K562 (cell line): ENCODE data around the gene UBL7. TPM values are rescaled to one million over a fixed set of nuclear protein-coding genes. Genes with fewer than 3 reads are reported as not detected.

Source experiments
- ATAC-seq: fragments of 200-7000 bp; cut with Tn5 transposase; 3 replicates; pipeline ENCODE4 v1.9.1; 2020; ENCODE audit warnings: moderate library complexity
- BruUV-seq: library from RNA; stranded (reverse); fragments of 400-500 nt; replicated peaks from 2 replicates; lab custom pipeline; 2021; lab: Mats Ljungman, UMichigan
- CTCF ChIA-PET: fragments of 300-600 bp; formaldehyde crosslinking; extraction: SDS; loops from one replicate; lab custom pipeline; 2021; ENCODE audit warnings: low intra/inter-chr PET ratio; lab: Yijun Ruan, JAX
- POLR2A ChIA-PET: fragments of 300-600, 350-650 bp; sonication (Branson Sonifier 250); formaldehyde crosslinking; extraction: SDS; loops from one replicate; lab custom pipeline; 2021; ENCODE audit warnings: antibody characterized with exemption, inconsistent platforms; lab: Yijun Ruan, JAX
- DNase-seq, 4 experiments: peaks; one replicate each; pipeline versions ENCODE4 v3.0.0 to v3.0.0-alpha.2; 2011 to 2018; ENCODE audit warnings: low spot score in 3 of 4, mixed read lengths in 3 of 4; ENCODE audit errors: extremely low read depth in 1 of 4
- FAIRE-seq: peaks from 2 replicates; lab custom pipeline; 2011; peaks lifted over from hg19 to GRCh38; lab: Jason Lieb, UNC
- H2AFZ ChIP-seq: 2 replicates; pipeline ENCODE4 v1.6.0; 2011; ENCODE audit warnings: low read depth, low read length, control low read depth, inconsistent platforms
- H3K27ac ChIP-seq: fragments of 200-600 bp; 3 replicates; pipeline ENCODE4 v1.8.0; 2011; ENCODE audit warnings: low read depth, mild to moderate bottlenecking, control low read depth, inconsistent platforms, low read length, moderate library complexity, mixed read lengths; ENCODE audit errors: extremely low read depth
- H3K27me3 ChIP-seq, 2 experiments: fragments of 300-600 bp in 1 of 2; 2 replicates in 1 of 2; 3 replicates in 1 of 2; pipeline versions ENCODE4 v1.6.0 to v1.8.0; 2011; ENCODE audit warnings: inconsistent platforms in 2 of 2, low read length in 2 of 2, mild to moderate bottlenecking in 1 of 2, mixed read lengths in 1 of 2, moderate library complexity in 1 of 2; ENCODE audit not compliant: control insufficient read depth in 2 of 2, insufficient read depth in 2 of 2
- H3K36me3 ChIP-seq: fragments of 300-600 bp; 3 replicates; pipeline ENCODE4 v1.8.0; 2011; ENCODE audit warnings: mild to moderate bottlenecking, low read length, inconsistent platforms; ENCODE audit not compliant: control insufficient read depth, insufficient read depth
- H3K4me1 ChIP-seq, 2 experiments: fragments of 200-600 bp in 1 of 2; replicated peaks in 1 of 2; 2 replicates in 1 of 2; 3 replicates in 1 of 2; pipeline versions ENCODE4 v1.5.1 to v1.8.0; 2011; ENCODE audit warnings: inconsistent platforms in 2 of 2, low read length in 2 of 2, mild to moderate bottlenecking in 1 of 2, mixed read lengths in 1 of 2, moderate library complexity in 1 of 2; ENCODE audit not compliant: control insufficient read depth in 2 of 2, insufficient read depth in 2 of 2
- H3K4me2 ChIP-seq: 2 replicates; pipeline ENCODE4 v1.6.1; 2011; ENCODE audit warnings: low read length, control low read depth, inconsistent platforms, mixed read lengths; ENCODE audit not compliant: insufficient read depth
- H3K4me3 ChIP-seq: fragments of 200-600 bp; sonication (generic), shearing (Covaris generic); 2 replicates; pipeline ENCODE4 v1.5.1; 2016; ENCODE audit warnings: control low read depth, inconsistent platforms
- H3K79me2 ChIP-seq: fragments of 200-600 bp; 3 replicates; pipeline ENCODE4 v1.8.0; 2011; ENCODE audit warnings: low read length, inconsistent platforms; ENCODE audit not compliant: control insufficient read depth, insufficient read depth
- H3K9ac ChIP-seq, 2 experiments: 2 replicates each; pipeline versions ENCODE4 v1.6.0 to v1.6.1; 2011; ENCODE audit warnings: low read depth in 2 of 2, low read length in 2 of 2, control low read depth in 1 of 2, inconsistent platforms in 1 of 2, mild to moderate bottlenecking in 1 of 2, mixed read lengths in 1 of 2; ENCODE audit not compliant: insufficient read depth in 1 of 2
- H3K9me1 ChIP-seq: one replicate; pipeline ENCODE4 v1.6.0; 2011; ENCODE audit warnings: inconsistent platforms, mild to moderate bottlenecking, low read length, moderate library complexity; ENCODE audit not compliant: control insufficient read depth, insufficient read depth
- H3K9me3 ChIP-seq: replicated peaks from 2 replicates; pipeline ENCODE4 v1.5.1; 2011; ENCODE audit warnings: low read depth, low read length, inconsistent platforms; ENCODE audit not compliant: control insufficient read depth, insufficient read depth
- H4K20me1 ChIP-seq: replicated peaks from 2 replicates; pipeline ENCODE4 v1.6.1; 2011; ENCODE audit warnings: low read length, inconsistent platforms, mixed read lengths; ENCODE audit not compliant: control insufficient read depth, insufficient read depth
- ASH1L ChIP-seq: fragments of 450-650 bp; IDR thresholded peaks from 2 replicates; pipeline ENCODE4 v1.6.1; 2018; ENCODE audit warnings: borderline replicate concordance, mild to moderate bottlenecking, low read depth; ENCODE audit not compliant: partially characterized antibody
- CHCHD3 ChIP-seq: fragments of 250-450 bp; sonication (Bioruptor Pico); IDR thresholded peaks from 2 replicates; pipeline ENCODE4 v2.1.2; 2022; ENCODE audit warnings: mild to moderate bottlenecking
- CTCF ChIP-seq, 3 experiments: IDR thresholded peaks in 2 of 3; conservative IDR thresholded peaks in 1 of 3; 2 replicates each; pipeline ENCODE4 v1.5.1; 2011 to 2012; ENCODE audit warnings: low read length in 3 of 3, mild to moderate bottlenecking in 3 of 3, control low read depth in 2 of 3, improper control_type of control experiment in 1 of 3, inconsistent platforms in 1 of 3, low read depth in 1 of 3, mixed read lengths in 1 of 3, moderate library complexity in 1 of 3; ENCODE audit not compliant: insufficient read depth in 2 of 3
- ETS2 ChIP-seq: IDR thresholded peaks from 2 replicates; pipeline ENCODE4 v1.6.1; 2016; ENCODE audit warnings: borderline replicate concordance, missing genetic modification characterization, mild to moderate bottlenecking, moderate library complexity, missing compliant biosample characterization; ENCODE audit not compliant: poor library complexity, severe bottlenecking
- KLF10 ChIP-seq: fragments of 250-450 bp; sonication (Bioruptor Pico); IDR thresholded peaks from 2 replicates; pipeline ENCODE4 v1.6.1; 2021; ENCODE audit warnings: matching md5 sums
- MCM5 ChIP-seq: fragments of 450-650 bp; IDR thresholded peaks from 2 replicates; pipeline ENCODE4 v1.6.1; 2016; ENCODE audit warnings: low read depth
- TARDBP ChIP-seq: fragments of 450-650 bp; IDR thresholded peaks from 2 replicates; pipeline ENCODE4 v1.6.1; 2016
- TRIM24 ChIP-seq, 2 experiments: fragments of 450-650 bp; IDR thresholded peaks; 2 replicates each; pipeline ENCODE4 v1.6.1; 2016
- TRIM28 ChIP-seq: fragments of 450-650 bp; IDR thresholded peaks from 2 replicates; pipeline ENCODE4 v1.6.1; 2017
- ZBTB12 ChIP-seq: fragments of 250-450 bp; sonication (Bioruptor Pico); IDR thresholded peaks from 2 replicates; pipeline ENCODE4 v1.4.0; 2020
- ZNF696 ChIP-seq: fragments of 250-450 bp; sonication (Bioruptor Pico); conservative IDR thresholded peaks from 2 replicates; pipeline ENCODE4 v1.4.0; 2020; ENCODE audit warnings: mild to moderate bottlenecking, moderate library complexity
- ZNF766 ChIP-seq: fragments of 200-800 bp; sonication (Bioruptor generic); conservative IDR thresholded peaks from 2 replicates; pipeline ENCODE4 v1.6.1; 2016; ENCODE audit warnings: missing genetic modification characterization, missing compliant biosample characterization
- WGBS: fragments of 100-300 bp; shearing (Covaris generic); methylation state at CpG from one replicate; pipeline ENCODE4 v1.1.6; 2016; ENCODE audit warnings: low coverage, mixed read lengths; ENCODE audit not compliant: insufficient coverage; ENCODE audit errors: missing lambda C conversion rate; 5-methylcytosine and 5-hydroxymethylcytosine counted together
- in situ Hi-C: fragments of 300-500 bp; cut with MboI; formaldehyde crosslinking; loops from 4 replicates; pipeline ENCODE4 v1.15.0; 2018; ENCODE audit warnings: inconsistent platforms, mixed read lengths
- intact Hi-C: fragments of 100-400 bp; cut with micrococcal nuclease; formaldehyde crosslinking; loops from 2 replicates; pipeline ENCODE4 v1.14.2; 2022
- polyA plus RNA-seq, 8 experiments: library from polyadenylated mRNA; depleted of rRNA in 4 of 8; stranded (reverse) in 5 of 8; unstranded in 3 of 8; fragments of >200 nt; fragmentation: Nextera tagmentation in 2 of 8; fragmentation: Illumina TruSeq in 1 of 8; extraction: Ambion mirVana in 2 of 8; extraction: Trizol in 1 of 8; gene quantifications; 2 replicates each; pipeline versions ENCODE4 v1.2.1 to v1.2.3, GENCODE V29; 2011 to 2014; ENCODE audit warnings: inconsistent platforms in 1 of 8, missing spikeins in 1 of 8
- total RNA-seq, 7 experiments: library from RNA; depleted of rRNA in 6 of 7; stranded (reverse); fragments of >200 nt in 6 of 7; fragmentation: Illumina TruSeq in 2 of 7; extraction: Trizol in 2 of 7; gene quantifications; 2 replicates each; pipeline versions ENCODE4 v1.2.1 to v1.2.3, GENCODE V29; 2011 to 2021; ENCODE audit warnings: low replicate concordance in 1 of 7

The UBL7 gene
- total and polyA plus RNA-seq, 9 of the 15 experiments (the other 6 are each of a cell fraction or from before 2014, with no cell fraction given) = 19.2 to 63.4 (median 44.9) TPM

GRCh38 chr15:74399100-74399499, 61.9 kb downstream of the UBL7 start:
- WGBS = 71% methylated on average over 3 of the region's 3 CpGs
- POLR2A ChIA-PET = no interaction called here

GRCh38 chr15:74398183-74398582, 62.8 kb downstream of the UBL7 start:
- H3K4me3 ChIP-seq = no peak overlapping the region
- intact Hi-C loops (no loop called here), in situ Hi-C loops (no loop called here)
- H2AFZ ChIP-seq = no peak overlapping the region
- ATAC-seq = no peak
- H3K9me1 ChIP-seq = no peaks in the 10 kb centered on the region
- CTCF ChIA-PET = no interaction called here
- H3K9me3 ChIP-seq = no peaks in the 10 kb centered on the region
- H3K79me2 ChIP-seq = no peaks in the 10 kb centered on the region
- POLR2A ChIA-PET = no interaction called here
- H3K4me2 ChIP-seq = no peak overlapping the region
- H4K20me1 ChIP-seq = no peaks in the 10 kb centered on the region
- no peaks in the 10 kb centered on the region for H3K27me3 ChIP-seq
- 40% methylated on average over 5 of the region's 5 CpGs for WGBS
- no TSS peak for BruUV-seq
- no peak for DNase-seq
- H3K4me1 ChIP-seq = peaks cover 44 to 63% of the 10 kb centered on the region in 2 experiments
- H3K27ac ChIP-seq = no peak overlapping the region
- H3K9ac ChIP-seq = no peak overlapping the region
- H3K36me3 ChIP-seq = no peaks in the 10 kb centered on the region
- FAIRE-seq = peak; percentile 61
- no peak for TF ChIP-seq TRIM28
- no peak for TF ChIP-seq ASH1L
- TF ChIP-seq ZNF696 (CRISPR knock-in tag) = no peak
- no peak for TF ChIP-seq CHCHD3 (CRISPR knock-in tag)
- TF ChIP-seq TARDBP = no peak
- TF ChIP-seq CTCF (IDR thresholded peaks at IDR 0.05 in 2 of 3, conservative IDR thresholded peaks at IDR 0.05 in 1 of 3; ENCODE audit: insufficient read depth in 2 of 3, low read depth in 1 of 3, low read length in 3 of 3) = no peak
- TF ChIP-seq MCM5 = no peak
- no peak for TF ChIP-seq KLF10
- TF ChIP-seq ETS2 = no peak
- TF ChIP-seq TRIM24 (IDR thresholded peaks at IDR 0.05) = 0 out of 4 replicates have a peak, but pooled peaks of 1 of the 2 experiments have one; percentile 25

More at GRCh38 chr15:74399100-74399499, 61.9 kb downstream of the UBL7 start:
- ATAC-seq = no peak
- CTCF ChIA-PET = no interaction called here
- no peak overlapping the region for H3K4me3 ChIP-seq
- peaks cover 52 to 67% of the 10 kb centered on the region in 2 experiments for H3K4me1 ChIP-seq
- no peaks in the 10 kb centered on the region for H3K79me2 ChIP-seq
- FAIRE-seq = no peak
- TF ChIP-seq ZBTB12 (CRISPR knock-in tag) (no peak), ZNF766 (CRISPR knock-in tag) (peak; percentile 88)
- TF ChIP-seq, all 486 proteins: peak for 1
- no peak for DNase-seq
- H3K4me2 ChIP-seq = no peak overlapping the region
- intact Hi-C loops = no loop called here
- in situ Hi-C loops = no loop called here
- H2AFZ ChIP-seq = 0 out of 2 replicates have a peak overlapping the region, but pooled peaks have one; percentile 19
- H3K27ac ChIP-seq = no peak overlapping the region
- no peaks in the 10 kb centered on the region for H3K36me3 ChIP-seq
- no peaks in the 10 kb centered on the region for H3K9me3 ChIP-seq
- H4K20me1 ChIP-seq = no peaks in the 10 kb centered on the region
- BruUV-seq = no TSS peak
- H3K9ac ChIP-seq = no peak overlapping the region
- no peaks in the 10 kb centered on the region for H3K27me3 ChIP-seq
- H3K9me1 ChIP-seq = no peaks in the 10 kb centered on the region
